ENCODE results near the gene MED12L.
"Not testable (repeated sequence)": the region's sequence is repeated elsewhere in the genome, so short reads cannot be mapped to it uniquely, and the experiment has no call there.

The MED12L gene

GRCh38 chr3:151156618-151157216 is 71.3 kb downstream of the MED12L start:
- peak; percentile 68 for TF ChIP-seq CTCF (IDR thresholded peaks at IDR 0.05; ENCODE audit: control insufficient read depth, extremely low read depth, insufficient read depth)
- DNase-seq (ENCODE audit: low read depth), result peak; percentile 61
- H3K4me3 ChIP-seq (ENCODE audit: low read depth, low read length), result no peak overlapping the region

- DNase-seq (ENCODE audit: low read depth), result no peak
- TF ChIP-seq CTCF (IDR thresholded peaks at IDR 0.05; ENCODE audit: control insufficient read depth, extremely low read depth, insufficient read depth), result no peak
- no peak overlapping the region for H3K4me3 ChIP-seq (ENCODE audit: low read depth, low read length)
These were observed 74.3 kb downstream of the MED12L start for GRCh38 chr3:151159806-151160205.

DNA sequence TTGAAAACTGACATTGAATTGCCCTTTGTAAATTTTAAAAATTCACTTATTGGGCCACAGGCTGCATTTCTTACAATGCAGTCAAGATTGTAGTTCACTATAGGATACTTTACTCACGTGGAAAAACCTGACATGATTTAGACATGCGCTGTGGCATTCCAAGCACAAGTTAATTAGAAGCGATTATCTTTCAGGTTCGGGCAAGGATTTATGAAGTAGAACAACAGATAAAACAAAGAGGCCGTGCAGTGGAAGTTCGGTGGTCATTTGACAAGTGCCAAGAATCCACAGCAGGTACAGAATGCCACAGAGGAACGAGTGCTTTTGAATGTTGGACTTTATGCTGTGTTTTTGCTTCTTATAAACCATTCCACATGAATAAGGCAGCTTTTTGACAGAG is 79.8 kb downstream of the MED12L start:
- H3K4me3 ChIP-seq (ENCODE audit: low read depth, low read length), result no peak overlapping the region
- TF ChIP-seq CTCF (IDR thresholded peaks at IDR 0.05; ENCODE audit: control insufficient read depth, extremely low read depth, insufficient read depth), result no peak
- DNase-seq (ENCODE audit: low read depth), result no peak

DNA sequence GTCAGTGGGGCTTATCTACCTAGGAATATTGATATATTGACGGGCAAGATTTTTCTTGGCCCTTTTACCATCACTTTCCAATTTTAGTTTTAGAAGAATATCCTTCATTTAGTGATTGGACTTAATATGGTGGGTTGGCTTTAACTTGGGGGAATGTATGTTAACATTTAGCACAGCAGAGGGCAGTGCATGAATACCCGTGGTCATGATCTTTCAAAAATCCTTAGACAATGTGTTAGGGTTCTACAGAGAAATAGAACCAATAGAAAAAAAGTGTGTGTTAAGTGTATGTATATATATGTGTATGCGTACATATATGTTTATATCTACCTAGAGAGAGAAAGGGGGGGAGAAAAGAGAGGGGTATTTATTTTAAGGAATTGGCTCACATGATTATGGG is 80.7 kb downstream of the MED12L start:
- no peak for DNase-seq (ENCODE audit: low read depth)
- 0 out of 2 replicates have a peak, but pooled peaks have one; percentile 18 for TF ChIP-seq CTCF (IDR thresholded peaks at IDR 0.05; ENCODE audit: control insufficient read depth, extremely low read depth, insufficient read depth)

DNA sequence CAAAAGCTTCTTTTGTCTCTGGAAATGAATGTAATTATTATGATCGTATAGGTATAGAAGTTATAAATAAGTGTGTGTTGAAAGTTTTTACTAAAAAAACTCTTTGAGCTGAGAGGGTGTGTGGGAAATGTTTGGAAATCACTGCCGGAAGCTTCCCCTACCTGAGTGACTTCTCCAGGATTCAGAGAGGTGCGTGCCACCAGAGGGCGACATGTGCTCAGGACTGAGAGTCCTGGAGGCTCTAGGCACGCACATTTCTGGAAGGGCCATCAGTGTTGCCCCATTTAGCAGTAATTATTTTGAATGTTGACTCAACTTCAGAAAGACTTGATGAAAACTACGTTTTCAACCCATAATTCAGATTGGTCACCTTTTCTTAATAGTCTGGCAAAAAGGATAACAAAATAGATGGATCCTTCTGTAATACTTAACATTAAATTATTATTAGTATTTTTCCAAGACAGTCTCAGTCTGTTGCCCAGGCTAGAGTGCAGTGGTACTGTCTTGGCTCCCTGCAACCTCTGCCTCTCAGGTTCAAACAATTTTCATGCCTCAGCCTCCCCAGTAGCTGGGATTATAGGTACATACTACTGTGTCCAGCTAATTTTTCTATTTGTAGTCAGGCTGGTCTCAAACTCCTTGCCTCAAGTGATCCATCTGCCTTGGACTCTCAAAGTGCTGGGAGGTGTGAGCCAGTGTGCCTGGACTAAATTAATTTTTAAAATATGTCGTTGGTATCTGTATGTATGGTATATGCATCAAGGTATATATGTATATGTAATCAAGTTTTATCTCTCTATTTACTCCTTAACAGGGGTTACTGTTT is 83.0 kb downstream of the MED12L start:
- peak; percentile 17 for DNase-seq (ENCODE audit: low read depth)
- peak; percentile 91 for TF ChIP-seq CTCF (IDR thresholded peaks at IDR 0.05; ENCODE audit: control insufficient read depth, extremely low read depth, insufficient read depth)
- no peak overlapping the region for H3K4me3 ChIP-seq (ENCODE audit: low read depth, low read length)

More for the DNA sequence above, 80.7 kb downstream of the MED12L start:
- H3K4me3 ChIP-seq (ENCODE audit: low read depth, low read length), result no peak overlapping the region

DNA sequence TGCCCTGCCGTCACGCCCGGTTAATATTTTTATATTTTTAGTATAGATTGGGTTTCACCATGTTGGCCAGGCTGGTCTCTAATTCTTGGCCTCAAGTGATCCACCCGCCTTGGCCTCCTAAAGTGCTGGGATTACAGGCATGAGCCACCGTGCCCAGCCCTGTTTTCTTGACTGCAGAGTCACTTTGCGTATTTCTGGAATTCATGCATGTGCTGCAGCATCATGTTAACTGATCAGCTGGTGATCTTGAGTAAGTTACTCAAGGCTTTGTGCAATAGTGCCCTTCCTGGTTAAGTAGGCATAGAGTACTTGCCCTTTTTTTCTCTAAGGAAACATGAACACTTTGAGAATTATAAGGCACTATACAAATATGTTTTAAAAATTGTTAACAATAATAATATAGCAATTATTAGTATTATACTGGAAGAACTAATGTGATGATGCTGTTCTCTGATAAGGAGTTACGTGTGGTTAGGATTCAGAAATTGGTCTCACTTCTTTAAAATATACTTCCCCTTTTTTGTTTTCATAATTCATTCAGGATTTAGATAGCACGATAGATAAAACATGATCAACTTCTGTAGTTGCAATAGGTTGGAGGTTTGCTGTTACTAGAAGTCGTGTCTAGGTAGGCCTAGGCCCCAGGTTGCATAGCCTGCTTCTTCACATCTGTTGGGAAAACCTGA is 83.9 kb downstream of the MED12L start:
- no peak for TF ChIP-seq CTCF (IDR thresholded peaks at IDR 0.05; ENCODE audit: control insufficient read depth, extremely low read depth, insufficient read depth)

DNA sequence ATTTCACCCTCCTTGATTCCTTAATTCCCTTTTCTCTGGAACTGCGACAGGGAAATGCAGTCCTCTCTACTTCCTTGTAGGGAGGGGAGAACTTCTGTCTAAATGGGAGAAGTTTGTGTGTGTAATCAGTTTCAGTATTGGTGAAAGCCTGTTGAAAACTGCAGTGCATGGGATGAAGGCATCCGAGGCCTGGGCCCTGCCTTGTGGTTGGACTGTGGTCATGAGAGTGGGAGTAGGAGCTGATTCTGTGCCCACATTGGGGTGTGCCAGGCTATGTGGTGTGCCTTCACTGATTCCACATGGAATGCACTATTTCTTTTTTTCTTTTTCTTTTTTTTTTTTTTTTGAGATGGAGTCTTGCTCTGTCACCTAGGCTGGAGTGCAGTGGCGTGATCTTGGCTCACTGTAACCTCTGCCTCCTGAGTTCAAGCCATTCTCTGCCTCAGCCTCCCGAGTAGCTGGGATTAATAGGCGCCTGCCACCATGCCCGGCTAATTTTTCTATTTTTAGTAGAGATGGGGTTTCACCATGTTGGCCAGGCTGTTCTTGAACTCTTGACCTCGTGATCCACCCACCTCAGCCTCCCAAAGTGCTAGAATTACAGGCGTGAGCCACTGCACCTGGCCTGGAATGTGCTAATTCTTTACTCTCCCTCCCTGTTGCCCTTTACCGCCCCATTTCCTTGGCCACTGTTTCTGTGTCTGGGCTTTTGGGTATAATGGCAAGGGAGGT is 84.7 kb downstream of the MED12L start:
- not testable (repeated sequence) for H3K4me3 ChIP-seq (ENCODE audit: low read depth, low read length); DNase-seq (ENCODE audit: low read depth)

More for the DNA sequence above, 83.9 kb downstream of the MED12L start:
- no peak overlapping the region for H3K4me3 ChIP-seq (ENCODE audit: low read depth, low read length)
- DNase-seq (ENCODE audit: low read depth), result no peak

All from LNCaP clone FGC (cell line).